ENCODE measurements around the gene MAP2K5.

- TF ChIP-seq PPARA (CRISPR knock-in tag; IDR thresholded peaks at IDR 0.05; ENCODE audit: borderline replicate concordance), result no peak
- no peak for TF ChIP-seq ZFP3 (CRISPR knock-in tag; IDR thresholded peaks at IDR 0.05)
- TF ChIP-seq PATZ1 (CRISPR knock-in tag; IDR thresholded peaks at IDR 0.05; ENCODE audit: borderline replicate concordance), result no peak
- no peak for TF ChIP-seq POU6F1 (CRISPR knock-in tag; IDR thresholded peaks at IDR 0.05; ENCODE audit: borderline replicate concordance, low read depth)
- no peak for TF ChIP-seq TSHZ2 (CRISPR knock-in tag; IDR thresholded peaks at IDR 0.05)
- TF ChIP-seq CREB5 (CRISPR knock-in tag; IDR thresholded peaks at IDR 0.05; ENCODE audit: low read depth), result no peak
- TF ChIP-seq CSRNP3 (CRISPR knock-in tag; IDR thresholded peaks at IDR 0.05), result no peak
- no peak for TF ChIP-seq GLIS3 (CRISPR knock-in tag; IDR thresholded peaks at IDR 0.05)
- TF ChIP-seq ARNTL (CRISPR knock-in tag; IDR thresholded peaks at IDR 0.05; ENCODE audit: borderline replicate concordance, low read depth), result no peak
Measured at GRCh38 chr15:67646847-67647246, 104.3 kb downstream of the MAP2K5 start.
